ENCODE measurements around the gene OSBPL2. TPM values are rescaled to one million over a fixed set of nuclear protein-coding genes. Genes with fewer than 3 reads are reported as not detected.

Gene OSBPL2
- total and polyA plus RNA-seq, 2 donors (not counting 1 experiment from before 2014, with no cell fraction given), result 28.1 to 74.3 TPM

GRCh38 chr20:62198931-62199330, 39.4 kb upstream of the OSBPL2 start:
- Mint-ChIP-seq H3K4me1 (peaks cover 37% of the 10 kb centered on the region), H3K27ac (no peak overlapping the region), H3K27me3 (no peaks in the 10 kb centered on the region), H3K4me3 (no peak overlapping the region), H3K9me3 (ENCODE audit: insufficient read depth) (no peaks in the 10 kb centered on the region)
- peaks cover 5% of the 10 kb centered on the region for H4K20me1 ChIP-seq (ENCODE audit: control insufficient read depth, insufficient read depth, low read length, poor library complexity, severe bottlenecking)
- ChIA-PET CTCF (no interaction called here), POLR2A (no interaction called here)
- H3K4me2 ChIP-seq (replicated peaks; ENCODE audit: low read depth, low read length, poor library complexity, severe bottlenecking), result no peak overlapping the region
- no peak overlapping the region for H3K27ac ChIP-seq (ENCODE audit: low read length in 2 of 2)
- H2AFZ ChIP-seq (ENCODE audit: insufficient read depth, low read depth, low read length, poor library complexity, severe bottlenecking), result no peak overlapping the region
- H3K79me2 ChIP-seq (ENCODE audit: control insufficient read depth, insufficient read depth, low read length), result peaks cover 3% of the 10 kb centered on the region
- no peak for ATAC-seq (ENCODE audit: low read depth)
- WGBS (ENCODE audit: insufficient coverage), result 96% methylated on average over 7 of the region's 18 CpGs
- H3K27me3 ChIP-seq (replicated peaks in 1 of 4; ENCODE audit: control extremely low read depth in 1 of 4, control insufficient read depth in 3 of 4, insufficient read depth in 4 of 4, low read length in 3 of 4), result no peaks in the 10 kb centered on the region
- no peak for DNase-seq
- no peak overlapping the region for H3K9ac ChIP-seq (ENCODE audit: low read length)
- H3K36me3 ChIP-seq (replicated peaks in 1 of 2; ENCODE audit: control extremely low read depth in 1 of 2, control insufficient read depth in 1 of 2, extremely low read depth in 1 of 2, insufficient read depth in 2 of 2, low read length in 1 of 2), result peaks cover 0 to 29% of the 10 kb centered on the region in 2 experiments
- intact Hi-C loops (cut with micrococcal nuclease), result no loop called here
- H3K4me3 ChIP-seq (ENCODE audit: control extremely low read depth in 1 of 5, extremely low read depth in 1 of 5, insufficient read depth in 1 of 5, low read depth in 2 of 5, low read length in 4 of 5), result no peak overlapping the region
- H3K4me1 ChIP-seq (ENCODE audit: control insufficient read depth in 2 of 2, insufficient read depth in 2 of 2, low read length in 2 of 2), result peaks cover 24 to 28% of the 10 kb centered on the region in 2 donors
- no peaks in the 10 kb centered on the region for H3K9me3 ChIP-seq (ENCODE audit: control extremely low read depth in 1 of 3, control insufficient read depth in 2 of 3, insufficient read depth in 1 of 3, low read length in 2 of 3)
- TF ChIP-seq CTCF (IDR thresholded peaks at IDR 0.05), result no peak
- TF ChIP-seq EZH2 (IDR thresholded peaks at IDR 0.05; ENCODE audit: borderline replicate concordance, insufficient read depth, low read depth, low read length, poor library complexity, severe bottlenecking), result no peak

- DNase-seq (no peak), ATAC-seq (ENCODE audit: low read depth) (no peak)
- no peak overlapping the region for H3K27ac Mint-ChIP-seq
- peaks cover 33% of the 10 kb centered on the region for H3K4me1 Mint-ChIP-seq
- Histone ChIP-seq H3K27ac (ENCODE audit: low read length in 2 of 2) (no peak overlapping the region), H3K36me3 (replicated peaks in 1 of 2; ENCODE audit: control extremely low read depth in 1 of 2, control insufficient read depth in 1 of 2, extremely low read depth in 1 of 2, insufficient read depth in 2 of 2, low read length in 1 of 2) (peaks cover 0 to 29% of the 10 kb centered on the region in 2 experiments), H3K4me2 (replicated peaks; ENCODE audit: low read depth, low read length, poor library complexity, severe bottlenecking) (peak overlapping the region; percentile 71), H3K4me1 (ENCODE audit: control insufficient read depth in 2 of 2, insufficient read depth in 2 of 2, low read length in 2 of 2) (peaks cover 24 to 28% of the 10 kb centered on the region in 2 donors), H3K9ac (ENCODE audit: low read length) (no peak overlapping the region), H3K4me3 (ENCODE audit: control extremely low read depth in 1 of 5, extremely low read depth in 1 of 5, insufficient read depth in 1 of 5, low read depth in 2 of 5, low read length in 4 of 5) (no peak overlapping the region), H3K27me3 (replicated peaks in 1 of 4; ENCODE audit: control extremely low read depth in 1 of 4, control insufficient read depth in 3 of 4, insufficient read depth in 4 of 4, low read length in 3 of 4) (no peaks in the 10 kb centered on the region), H2AFZ (ENCODE audit: insufficient read depth, low read depth, low read length, poor library complexity, severe bottlenecking) (no peak overlapping the region), H3K79me2 (ENCODE audit: control insufficient read depth, insufficient read depth, low read length) (peaks cover 3% of the 10 kb centered on the region), H4K20me1 (ENCODE audit: control insufficient read depth, insufficient read depth, low read length, poor library complexity, severe bottlenecking) (peaks cover 5% of the 10 kb centered on the region), H3K9me3 (ENCODE audit: control extremely low read depth in 1 of 3, control insufficient read depth in 2 of 3, insufficient read depth in 1 of 3, low read length in 2 of 3) (no peaks in the 10 kb centered on the region)
- TF ChIP-seq EZH2 (IDR thresholded peaks at IDR 0.05; ENCODE audit: borderline replicate concordance, insufficient read depth, low read depth, low read length, poor library complexity, severe bottlenecking), result no peak
- no peak for TF ChIP-seq CTCF (IDR thresholded peaks at IDR 0.05)
- H3K4me3 Mint-ChIP-seq, result no peak overlapping the region
- CTCF ChIA-PET, result no interaction called here
- no peaks in the 10 kb centered on the region for H3K9me3 Mint-ChIP-seq (ENCODE audit: insufficient read depth)
- intact Hi-C loops (cut with micrococcal nuclease), result loop anchor here (1.0 kb wide), 1 partner anchor 38 kb away; the partner anchor contains the start of gene OSBPL2
- POLR2A ChIA-PET, result no interaction called here
- no peaks in the 10 kb centered on the region for H3K27me3 Mint-ChIP-seq
- 97% methylated on average over 31 of the region's 38 CpGs for WGBS (ENCODE audit: insufficient coverage)
Observed at GRCh38 chr20:62200491-62201172, 37.7 kb upstream of the OSBPL2 start.
